HG02642 (cell line): ENCODE results near the gene DLK1.

Experiments used
- ATAC-seq: cut with Tn5 transposase; IDR thresholded peaks from one replicate; pipeline ENCODE4 v1.9.1; 2021; ENCODE audit warnings: mild to moderate bottlenecking; ENCODE audit not compliant: unreplicated experiment, poor library complexity

DLK1 gene

DNA sequence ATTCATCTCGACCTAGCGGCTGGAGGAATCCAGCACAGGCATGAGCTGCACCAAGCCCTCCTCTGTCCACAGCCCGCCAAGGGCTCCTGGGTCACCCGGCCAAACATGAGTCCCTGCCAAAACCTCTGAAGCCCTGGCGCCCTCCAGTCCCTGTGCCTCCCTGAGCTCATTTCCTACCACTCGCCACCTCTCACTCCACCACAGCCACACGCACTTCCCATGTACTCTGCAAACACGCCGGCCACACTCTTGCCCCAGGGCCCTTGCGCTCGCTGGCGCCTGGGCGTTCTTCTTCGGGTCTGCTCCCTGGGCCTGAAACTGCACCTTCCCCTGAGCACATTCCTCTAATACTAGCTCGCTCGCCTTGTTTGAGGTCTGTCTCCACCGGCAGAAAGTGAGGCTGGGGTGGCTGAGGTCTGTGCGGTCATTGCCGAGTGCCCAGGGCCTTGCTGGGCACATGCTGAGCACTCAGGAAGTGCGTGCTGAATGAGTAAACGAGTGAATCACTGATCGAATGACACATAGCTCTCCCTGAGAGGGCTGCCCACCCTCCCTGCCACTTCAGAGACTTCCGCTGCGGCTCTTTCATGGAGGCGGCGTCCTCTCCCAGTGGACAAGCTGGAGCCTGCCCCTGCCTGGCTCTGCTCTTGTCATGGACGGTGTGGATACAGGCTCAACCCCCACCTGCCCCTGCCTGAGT is 33.7 kb upstream of the DLK1 start:
- no peak for ATAC-seq

DNA sequence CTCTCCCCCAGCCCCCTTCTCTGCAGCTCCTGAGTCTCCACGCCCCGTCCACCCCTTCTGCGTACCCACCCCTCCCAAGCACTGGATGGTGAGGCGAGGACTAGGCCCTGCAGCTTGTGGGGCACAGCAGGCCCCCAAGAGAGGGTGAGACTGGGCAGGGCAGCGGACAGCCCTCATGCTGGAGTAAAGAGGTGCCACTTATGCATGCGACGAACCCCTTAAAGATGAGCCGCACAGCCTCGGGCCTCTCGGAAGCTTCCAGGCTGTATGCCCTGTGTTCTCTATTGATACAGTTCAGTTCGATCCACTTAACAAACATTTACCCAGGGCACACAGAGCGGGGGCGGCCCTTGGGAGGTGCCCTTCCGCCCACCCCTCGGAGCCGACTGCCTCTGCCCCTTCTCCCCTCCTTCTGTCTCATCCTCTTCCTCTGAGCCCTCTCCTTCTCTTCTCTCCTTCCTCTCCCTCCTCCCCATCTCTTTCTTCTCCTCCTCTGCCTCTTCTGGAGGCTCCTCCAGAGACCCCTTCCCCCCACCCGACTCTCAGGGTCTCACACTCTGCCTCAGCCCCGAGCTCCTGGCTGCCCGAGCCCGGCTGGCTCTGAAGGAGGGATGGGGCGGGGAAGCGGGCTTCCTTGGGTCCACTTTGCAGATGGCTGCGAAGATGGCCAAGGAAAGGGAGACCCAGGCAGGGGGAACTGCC is 32.7 kb upstream of the DLK1 start:
- ATAC-seq: no peak

DNA sequence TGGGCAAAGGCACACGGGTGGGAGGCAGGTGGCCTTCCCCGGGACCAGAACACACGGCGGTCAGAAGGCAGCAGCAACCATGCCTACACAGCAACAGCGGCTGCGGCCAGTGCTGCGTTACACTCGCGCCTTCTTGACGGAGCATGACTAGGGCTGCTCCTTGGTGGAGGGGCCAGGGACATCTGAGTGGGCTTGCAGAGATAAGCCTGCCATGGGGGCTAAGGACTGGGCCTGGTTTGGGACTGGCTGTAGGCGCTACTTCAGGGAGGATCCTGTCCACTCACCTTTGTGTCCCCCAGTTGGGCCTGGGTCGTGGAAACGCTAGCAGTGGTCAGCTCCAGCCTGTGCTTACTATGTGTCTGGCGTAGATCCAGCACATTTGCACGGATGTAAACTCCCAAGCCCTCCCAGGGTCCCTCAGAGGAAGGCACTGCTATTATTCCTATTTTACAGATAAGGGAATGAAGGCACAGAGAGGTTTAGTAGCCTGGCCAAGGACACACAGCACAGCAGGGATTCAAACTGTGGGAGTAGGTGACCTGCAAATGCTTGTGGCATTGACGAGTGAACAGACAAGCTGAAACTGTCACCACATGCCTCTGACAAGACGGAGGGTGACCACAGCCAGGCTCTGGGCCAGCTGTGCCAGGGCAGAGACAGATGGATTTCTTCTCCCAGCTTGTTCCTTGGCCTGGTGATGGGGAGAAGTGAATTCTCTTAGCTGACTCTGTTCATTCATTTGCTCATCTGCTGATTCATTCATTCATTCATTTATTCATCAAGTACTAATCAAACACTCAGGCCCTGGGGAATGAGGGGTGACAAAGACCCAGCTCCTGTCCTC is 31.9 kb upstream of the DLK1 start:
- ATAC-seq: no peak

DNA sequence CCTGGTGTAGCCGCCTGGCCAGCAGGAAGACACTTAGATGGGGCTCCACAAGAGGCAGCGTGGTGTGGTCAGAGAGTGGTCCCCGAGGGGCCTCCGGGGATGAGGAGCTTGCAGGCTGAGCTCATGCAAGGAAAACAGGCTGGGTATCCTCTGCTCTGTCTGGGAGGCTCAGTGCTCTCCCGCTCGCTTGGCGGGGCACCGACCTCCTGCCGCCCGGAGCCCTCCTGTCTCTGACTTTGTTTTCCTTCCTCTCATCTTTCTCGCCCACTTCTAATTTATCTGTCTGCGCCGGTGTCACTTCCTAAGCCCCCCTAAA is 31.3 kb upstream of the DLK1 start:
- no peak for ATAC-seq

DNA sequence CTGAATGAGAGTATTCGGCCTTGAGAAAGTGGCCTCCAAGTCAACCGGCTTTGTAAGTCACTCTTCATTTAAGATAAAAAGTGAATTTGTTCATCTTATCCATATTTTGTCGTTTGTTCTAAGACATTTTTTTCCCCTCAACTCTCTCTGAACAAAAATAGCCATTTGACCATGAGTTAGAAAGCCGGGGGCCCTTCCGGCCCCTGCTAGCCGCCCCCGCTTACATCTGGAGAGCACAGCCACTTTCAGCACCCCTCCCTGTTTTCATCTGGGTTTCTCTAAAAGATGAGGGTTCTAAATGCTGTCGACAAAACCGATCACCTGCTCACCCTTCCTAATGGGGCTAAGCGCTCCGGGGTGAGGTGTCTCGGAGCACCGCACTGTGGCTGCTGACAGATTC is 30.7 kb upstream of the DLK1 start:
- no peak for ATAC-seq

DNA sequence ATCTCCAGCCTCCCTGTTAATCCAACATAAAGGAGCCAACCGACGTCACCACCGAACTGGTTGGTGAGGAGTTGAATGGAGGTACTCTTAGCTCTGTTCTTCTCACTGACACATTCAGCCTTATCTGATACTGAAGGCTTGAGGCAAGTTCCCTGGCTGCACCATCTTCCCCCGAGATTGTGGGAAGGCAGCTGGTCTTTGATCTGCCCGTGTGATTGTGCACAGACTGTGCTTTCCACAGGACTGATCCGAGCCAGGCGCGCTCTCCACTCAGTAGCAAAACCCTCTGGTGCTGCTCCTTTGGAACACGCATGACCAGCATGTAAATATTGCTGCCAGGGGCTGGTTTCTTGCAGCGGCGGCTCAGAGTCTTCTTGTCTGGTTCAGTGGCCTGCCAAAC is 30.1 kb upstream of the DLK1 start:
- ATAC-seq: no peak

DNA sequence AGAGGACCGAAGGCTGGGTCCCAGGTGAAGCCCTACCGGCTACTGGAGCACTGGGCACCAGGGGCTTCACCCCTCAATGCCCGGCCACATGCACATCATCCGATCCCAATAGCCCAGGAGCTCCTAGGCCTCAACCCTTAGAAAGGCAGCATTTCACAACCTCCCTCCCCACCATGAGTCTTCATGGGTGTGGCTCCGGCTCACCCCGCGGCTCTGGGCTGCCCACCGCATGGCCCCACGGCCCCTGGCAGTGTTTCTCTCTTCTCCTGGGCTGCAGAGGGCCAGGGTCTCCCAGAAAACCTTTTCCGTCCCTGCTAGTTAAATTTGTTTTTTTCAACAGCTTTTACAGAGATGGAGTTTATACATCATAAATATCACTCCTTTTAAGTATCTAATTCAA is 28.6 kb upstream of the DLK1 start:
- no peak for ATAC-seq

DNA sequence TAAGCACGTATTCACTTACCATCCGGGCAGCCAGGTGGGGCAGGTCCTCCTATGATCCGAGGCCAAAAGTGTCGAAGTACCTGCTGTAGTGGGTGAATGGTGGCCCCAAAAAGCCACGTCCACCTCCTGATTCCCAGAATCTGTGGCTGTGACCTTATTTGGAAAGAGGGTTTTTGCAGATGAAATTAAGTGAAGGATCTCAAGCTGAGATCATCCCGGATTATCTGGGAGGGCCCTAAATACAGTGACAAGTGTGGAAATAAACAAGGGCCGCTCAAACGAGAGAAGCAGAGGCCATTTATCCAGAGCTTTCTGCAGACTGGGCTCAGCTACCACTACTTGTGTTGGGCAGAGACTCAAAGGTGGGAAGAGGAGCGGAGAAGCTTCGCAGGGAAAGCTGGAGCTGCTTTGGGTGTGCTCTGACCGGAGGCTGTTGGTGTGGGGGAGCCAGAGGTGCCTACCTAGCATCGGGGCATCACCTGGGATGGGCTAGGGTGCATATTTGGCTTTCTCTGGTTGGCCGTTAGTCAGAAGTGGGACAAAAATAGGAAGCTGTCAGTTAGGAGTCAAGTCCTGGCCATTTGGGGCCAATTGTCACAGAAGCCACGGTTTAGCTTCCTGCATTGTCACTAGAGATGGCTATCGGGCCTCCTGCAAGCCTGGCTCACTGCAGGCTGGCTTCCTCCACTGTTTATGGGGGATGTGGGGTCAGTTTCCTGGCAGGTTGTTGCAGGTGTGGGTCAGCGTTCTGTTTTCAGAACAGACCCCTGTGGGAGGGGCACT is 27.8 kb upstream of the DLK1 start:
- ATAC-seq: no peak

DNA sequence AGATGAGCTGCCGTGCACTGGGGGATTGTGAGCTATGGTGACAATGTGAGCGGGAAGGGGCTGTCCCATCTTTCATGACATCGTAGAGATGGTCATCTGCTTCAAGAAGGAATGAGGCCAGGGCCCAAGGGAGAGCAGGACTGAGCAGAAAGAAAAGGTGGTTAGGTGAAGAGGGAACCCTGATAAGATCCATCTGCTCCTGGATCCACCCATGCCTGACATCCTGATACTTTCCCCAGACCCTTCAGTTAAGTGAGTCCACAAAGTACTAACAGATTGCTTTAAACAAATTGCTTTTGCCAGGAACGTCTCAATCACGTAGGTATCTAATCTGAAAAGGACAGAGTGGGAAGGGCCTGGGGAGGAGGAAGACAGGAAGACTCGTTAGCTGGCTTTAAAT is 25.4 kb upstream of the DLK1 start:
- ATAC-seq: no peak

DNA sequence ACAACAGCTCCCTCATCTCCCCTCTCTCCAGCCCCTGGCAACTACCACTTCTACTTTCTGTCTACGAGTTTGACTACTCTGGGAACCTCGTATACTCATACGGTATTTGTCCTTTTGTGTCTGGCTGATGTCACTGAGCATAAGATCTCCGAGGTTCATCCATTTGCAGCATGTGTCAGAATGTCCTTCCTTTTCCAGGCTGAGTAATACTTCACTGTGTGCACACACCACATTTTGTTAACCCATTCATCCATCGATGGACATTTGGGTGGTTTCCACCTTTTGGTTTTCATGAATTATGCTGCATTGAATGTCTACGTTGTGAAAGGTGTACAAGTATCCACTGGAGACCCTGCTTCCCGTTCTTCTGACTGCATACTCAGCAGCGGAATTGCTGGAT is 24.1 kb upstream of the DLK1 start:
- ATAC-seq: no peak

DNA sequence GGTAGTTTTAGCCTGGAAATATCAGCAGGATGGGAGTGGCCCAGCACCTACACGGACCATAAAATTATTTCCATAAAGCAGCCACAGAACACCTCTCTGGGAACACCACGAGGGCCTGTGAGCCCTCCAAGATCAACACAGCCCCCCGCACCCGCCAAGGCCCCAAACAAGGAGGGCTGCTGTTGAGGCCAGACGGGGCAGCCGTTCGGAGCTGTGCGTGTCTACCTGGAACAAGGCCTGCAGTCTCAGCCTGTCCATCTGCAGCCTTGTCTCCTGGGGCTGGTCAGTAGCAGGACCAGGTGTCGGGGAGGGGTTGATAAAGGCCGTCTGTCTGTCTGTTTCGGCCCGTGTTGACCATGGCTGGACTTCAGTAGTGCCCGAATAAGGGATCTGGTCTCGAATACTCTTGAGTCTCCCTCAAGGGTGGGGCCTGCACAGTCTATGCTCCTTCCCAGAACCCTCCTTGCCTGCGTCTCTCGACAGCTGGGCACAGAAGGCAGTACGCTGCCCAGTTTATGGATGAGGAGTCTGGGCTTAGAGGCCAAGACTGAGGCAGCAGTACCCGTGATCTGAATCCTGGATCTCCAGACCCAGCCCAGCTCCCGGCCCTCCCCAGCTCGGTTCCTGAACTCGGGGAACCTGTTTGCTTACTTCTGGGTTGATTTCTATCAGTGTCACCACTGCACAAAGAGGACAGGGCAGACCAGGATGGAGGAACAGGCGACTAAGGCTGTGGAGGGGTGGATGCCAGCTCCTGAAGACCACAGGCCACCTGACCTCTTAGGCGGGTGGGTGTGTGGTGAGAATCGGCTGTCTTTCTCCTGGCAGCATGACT is 23.1 kb upstream of the DLK1 start:
- no peak for ATAC-seq

DNA sequence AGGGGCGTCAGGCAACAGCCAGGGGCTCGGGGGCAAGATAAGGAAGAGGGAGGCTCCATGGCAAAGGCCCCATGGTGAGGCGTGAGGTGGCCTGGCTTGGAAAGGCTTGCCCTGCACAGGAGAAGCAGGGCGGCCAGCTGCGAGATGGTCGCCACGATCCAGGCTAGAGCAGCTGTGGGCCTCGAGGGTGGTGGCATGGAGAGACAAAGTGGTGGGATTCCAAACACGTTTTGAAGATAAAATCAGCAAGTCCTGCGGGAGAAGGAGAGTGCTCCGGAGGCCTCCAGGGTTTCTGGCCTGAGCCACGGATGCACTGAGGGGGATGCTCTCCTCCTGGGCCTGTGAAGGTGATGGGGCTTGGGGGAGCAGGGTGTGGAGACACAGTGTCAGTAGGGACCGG is 20.5 kb upstream of the DLK1 start:
- no peak for ATAC-seq

DNA sequence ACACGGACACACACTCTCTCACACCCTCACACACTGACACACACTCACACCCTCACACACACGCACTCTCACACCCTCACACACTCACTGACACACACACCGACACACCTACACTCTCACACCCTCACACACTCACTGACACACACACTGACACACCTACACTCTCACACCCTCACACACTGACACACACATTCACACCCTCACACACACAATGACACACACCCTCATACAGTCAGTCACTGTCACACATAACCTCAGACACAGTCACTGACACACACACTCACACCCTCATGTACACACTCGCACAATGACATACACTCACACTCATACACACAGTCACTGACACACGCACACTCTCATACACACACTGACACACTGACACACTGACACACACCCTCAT is 19.8 kb upstream of the DLK1 start:
- ATAC-seq: no peak

DNA sequence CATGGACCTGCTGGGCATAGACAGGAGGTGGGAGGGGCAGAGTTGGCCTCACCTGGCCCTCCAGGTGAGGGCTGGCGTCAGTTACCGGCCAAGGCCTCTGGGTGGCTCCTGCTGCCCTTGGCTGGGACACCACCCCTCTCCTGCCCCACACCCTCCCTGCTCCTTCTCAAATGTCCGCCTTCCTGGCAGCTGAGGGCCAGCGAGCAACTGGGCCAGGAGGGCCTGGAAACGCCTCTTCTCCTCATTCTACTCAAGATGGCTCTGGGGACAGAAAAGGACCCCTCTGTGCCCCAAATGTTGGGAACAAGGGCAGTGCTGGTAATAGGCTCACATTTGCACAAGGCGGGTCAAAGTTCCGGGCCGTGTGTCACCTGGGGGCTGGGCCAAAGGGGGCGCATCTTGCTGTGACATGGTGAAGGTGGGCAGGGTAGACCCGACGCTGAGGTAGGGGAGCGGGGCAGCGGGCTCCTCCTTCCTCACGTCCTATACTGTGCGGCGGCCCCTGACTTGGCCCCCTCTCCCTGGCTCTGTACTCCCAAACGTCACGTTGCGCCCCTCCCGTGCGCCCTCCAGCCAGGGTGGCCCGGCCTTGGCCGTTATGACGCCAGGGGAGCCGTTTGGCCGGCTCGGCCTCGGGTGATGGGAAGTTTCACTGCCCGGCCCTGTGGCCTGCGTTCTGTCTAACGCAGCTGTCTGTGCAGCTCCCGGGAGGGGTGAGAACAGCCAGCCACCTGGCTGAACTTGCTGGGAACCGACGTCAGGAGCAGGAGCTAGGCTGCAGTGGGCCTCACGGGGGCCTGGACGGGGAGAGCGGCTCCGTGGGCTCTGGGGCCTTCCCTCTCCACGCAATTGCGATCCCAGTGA is 18.0 kb upstream of the DLK1 start:
- no peak for ATAC-seq

DNA sequence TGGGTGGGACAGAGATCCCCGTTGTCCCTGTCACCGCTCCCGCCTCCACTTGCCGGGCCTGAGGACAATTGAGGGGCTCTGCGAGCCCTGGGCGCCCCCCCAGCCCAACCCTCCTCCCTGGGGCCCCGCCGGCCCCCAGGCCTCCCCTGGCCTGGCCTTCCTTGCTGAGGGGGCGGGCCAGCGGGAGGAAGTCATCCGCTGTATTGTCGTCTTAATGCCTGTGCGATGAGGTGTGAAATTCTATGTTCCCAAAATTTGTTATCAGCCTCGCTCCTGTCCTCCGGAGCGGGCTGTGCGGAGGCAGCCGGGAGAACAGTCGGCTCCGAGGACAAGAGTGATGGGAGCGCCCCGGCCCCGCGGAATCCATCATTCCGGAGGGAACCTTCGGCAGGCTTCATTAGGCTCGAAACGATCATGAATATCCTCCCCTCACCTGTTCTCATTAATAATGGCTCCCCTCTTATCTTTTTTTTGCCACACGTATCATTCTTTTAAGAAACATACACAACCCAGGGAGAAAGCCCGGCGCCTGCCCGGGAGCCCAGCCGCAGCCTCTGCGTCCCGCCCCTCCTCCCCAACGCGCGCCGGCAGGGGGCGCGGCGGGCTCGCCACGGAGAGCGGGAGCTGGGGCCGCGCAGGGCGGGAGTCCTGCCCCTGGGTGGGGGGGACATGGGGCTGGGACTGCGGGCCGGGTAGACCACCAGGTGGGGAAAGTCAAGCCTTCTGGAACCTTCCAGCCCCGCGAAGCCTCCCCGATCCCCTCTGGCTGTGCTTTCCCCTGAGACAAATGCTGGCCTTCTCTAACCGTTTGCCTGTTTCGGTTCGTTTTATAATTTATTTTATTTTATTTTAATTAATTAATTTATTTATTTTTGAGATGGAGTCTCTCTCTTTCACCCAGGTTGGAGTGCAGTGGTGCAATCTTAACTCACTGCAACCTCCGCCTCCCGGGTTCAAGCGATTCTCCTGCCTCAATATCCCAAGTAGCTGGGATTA is 17.1 kb upstream of the DLK1 start:
- no peak for ATAC-seq

DNA sequence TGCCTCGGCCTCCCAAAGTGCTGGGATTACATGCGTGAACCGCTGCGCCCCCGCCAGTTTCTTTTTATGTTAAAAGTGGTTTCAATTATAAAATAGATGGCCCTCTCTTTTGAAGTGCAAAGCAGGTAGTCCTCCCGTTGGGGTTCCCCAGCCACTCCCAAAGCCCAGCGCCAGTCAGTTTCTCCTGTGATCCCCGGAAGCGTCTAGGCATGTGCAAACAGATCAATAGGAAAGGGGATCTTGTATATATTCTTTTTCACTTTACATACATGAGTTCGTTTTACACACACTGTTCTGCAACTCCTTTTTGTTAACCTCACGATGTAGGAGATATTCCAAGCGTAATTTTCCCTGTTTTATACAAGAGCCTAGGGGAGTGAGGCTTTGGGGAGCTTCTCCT is 16.3 kb upstream of the DLK1 start:
- no peak for ATAC-seq

DNA sequence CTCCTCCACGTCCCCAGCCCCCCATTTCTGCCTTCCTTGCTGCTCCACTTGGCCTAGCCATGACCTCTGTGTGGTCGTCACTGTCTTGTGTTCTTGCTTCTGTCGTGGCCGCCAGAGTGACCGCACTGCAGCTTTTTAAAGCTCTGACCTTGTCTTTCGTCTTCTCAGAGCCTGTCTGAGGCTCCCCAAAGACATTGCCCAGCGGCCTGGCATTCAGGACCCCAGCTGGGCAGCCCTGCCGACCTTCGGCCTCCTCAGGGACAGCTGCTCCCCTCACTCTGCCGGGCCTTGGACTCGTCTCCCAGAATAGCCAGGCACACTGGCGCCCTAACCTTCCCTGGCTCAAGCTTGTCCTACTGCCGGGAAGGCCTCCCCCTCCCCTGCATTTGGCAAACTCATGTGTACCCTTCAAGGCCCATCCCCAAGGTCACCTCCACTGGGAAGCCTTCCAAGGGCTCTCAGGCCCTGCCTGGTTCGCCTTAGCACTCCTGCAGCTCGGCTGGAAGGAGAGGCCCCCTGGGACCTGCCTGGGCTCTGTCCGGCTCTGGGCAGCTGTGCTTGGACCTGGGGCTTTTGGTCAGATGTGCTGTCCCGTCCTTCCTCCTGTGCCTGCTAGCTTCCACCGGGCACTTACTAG is 15.7 kb upstream of the DLK1 start:
- ATAC-seq: no peak
